CMK (cell line): ENCODE results near the gene ANKRD1.

ENCODE experiments used
- DNase-seq: peaks from one replicate; pipeline ENCODE4 v3.0.0-alpha.2; 2010; ENCODE audit warnings: low read depth

Gene ANKRD1

GRCh38 chr10:90935581-90936275, 14.8 kb upstream of the ANKRD1 start:
- DNase-seq = no peak

- no peak for DNase-seq
These were observed 10.3 kb upstream of the ANKRD1 start for GRCh38 chr10:90930971-90931871.

- DNase-seq = no peak
These were observed 9.4 kb upstream of the ANKRD1 start for GRCh38 chr10:90930070-90930837.

- DNase-seq = no peak
These were observed 8.3 kb upstream of the ANKRD1 start for GRCh38 chr10:90929179-90929578.

- no peak for DNase-seq
These were observed 6.4 kb upstream of the ANKRD1 start for GRCh38 chr10:90927293-90927692.

- DNase-seq = no peak
These were observed 4.5 kb upstream of the ANKRD1 start for GRCh38 chr10:90925079-90926029.

- no peak for DNase-seq
These were observed 3.7 kb upstream of the ANKRD1 start for GRCh38 chr10:90924552-90924951.

GRCh38 chr10:90923111-90923731, 2.3 kb upstream of the ANKRD1 start:
- no peak for DNase-seq

- no peak for DNase-seq
These were observed 1.0 kb upstream of the ANKRD1 start for GRCh38 chr10:90921906-90922305.

- DNase-seq = no peak
These were observed 958 bp downstream of the ANKRD1 start for GRCh38 chr10:90919683-90920574.

GRCh38 chr10:90917968-90918318, 2.9 kb downstream of the ANKRD1 start:
- DNase-seq = no peak

- no peak for DNase-seq
These were observed 3.5 kb downstream of the ANKRD1 start for GRCh38 chr10:90917238-90917967.

- DNase-seq = no peak
These were observed 4.3 kb downstream of the ANKRD1 start for GRCh38 chr10:90916392-90917237.

GRCh38 chr10:90915766-90916075, 5.2 kb downstream of the ANKRD1 start:
- DNase-seq = no peak

GRCh38 chr10:90914992-90915765, 5.7 kb downstream of the ANKRD1 start:
- no peak for DNase-seq

GRCh38 chr10:90913774-90914420, 7.0 kb downstream of the ANKRD1 start:
- no peak for DNase-seq

- no peak for DNase-seq
These were observed 7.9 kb downstream of the ANKRD1 start for GRCh38 chr10:90912854-90913479.
